Tibial nerve (tissue), 4 donors: ENCODE data around the gene ARHGEF4. TPM values are rescaled to one million over a fixed set of nuclear protein-coding genes. Genes with fewer than 3 reads are reported as not detected.

Experiments
- DNase-seq, 2 donors: peaks; one replicate each; pipeline ENCODE4 v3.0.0-alpha.2; 2019; ENCODE audit warnings: low spot score in 2 of 2
- H3K27ac ChIP-seq, 4 donors: fragments of 200-600 bp; sonication (generic) in 3 of 4; one replicate each; pipeline ENCODE4 v1.5.1; 2017 to 2019; ENCODE audit warnings: mild to moderate bottlenecking in 1 of 4
- H3K27me3 ChIP-seq, 2 donors: fragments of 200-600 bp; sonication (generic) in 1 of 2; one replicate each; pipeline versions ENCODE4 v1.5.1 to v1.6.0; 2017 to 2019
- H3K36me3 ChIP-seq, 3 donors: fragments of 200-600 bp; sonication (generic); one replicate each; pipeline ENCODE4 v1.5.1; 2018 to 2019
- H3K4me1 ChIP-seq, 4 donors: fragments of 200-600 bp; sonication (generic) in 3 of 4; one replicate each; pipeline ENCODE4 v1.5.1; 2017 to 2019
- H3K4me3 ChIP-seq, 4 donors: fragments of 200-600 bp; sonication (generic) in 3 of 4; one replicate each; pipeline ENCODE4 v1.5.1; 2017 to 2019; ENCODE audit warnings: mild to moderate bottlenecking in 1 of 4, moderate library complexity in 1 of 4
- H3K9me3 ChIP-seq, 4 donors: fragments of 200-600 bp; sonication (generic) in 3 of 4; one replicate each; pipeline ENCODE4 v1.5.1; 2017 to 2019
- CTCF ChIP-seq, 5 experiments: fragments of 200-600 bp in 3 of 5; fragments of 450-650 bp in 2 of 5; sonication (generic) in 3 of 5; IDR thresholded peaks; one replicate each; pipeline ENCODE4 v1.5.1; 2016 to 2019; ENCODE audit warnings: antibody characterized with exemption in 5 of 5, mild to moderate bottlenecking in 3 of 5, moderate library complexity in 2 of 5
- EP300 ChIP-seq, 2 donors: sonication (generic); formaldehyde crosslinking; IDR thresholded peaks; one replicate each; pipeline ENCODE4 v1.6.1; 2017; ENCODE audit warnings: antibody characterized with exemption in 2 of 2, mild to moderate bottlenecking in 1 of 2
- POLR2A ChIP-seq, 2 donors: fragments of 450-650 bp; IDR thresholded peaks; one replicate each; pipeline ENCODE4 v1.6.1; 2017; ENCODE audit warnings: antibody characterized with exemption in 2 of 2, mild to moderate bottlenecking in 2 of 2, moderate library complexity in 2 of 2
- WGBS, 2 donors: methylation state at CpG; one replicate each; pipeline ENCODE4 v1.1.5; 2018; 5-methylcytosine and 5-hydroxymethylcytosine counted together
- total RNA-seq, 4 donors: library from RNA; depleted of rRNA; stranded (reverse); fragments of >200 nt; gene quantifications; one replicate each; pipeline ENCODE4 v1.1.0, GENCODE V29; 2016

ARHGEF4 gene
- total RNA-seq, 4 donors from 2014 or later = 16.3 to 50.7 (median 23.3) TPM

GRCh38 chr2:130852521-130853115 lies 15.9 kb downstream of the ARHGEF4 start:
- WGBS, 2 donors = 84 to 91% methylated on average over 14 to 18 of the region's 18 CpGs
- Histone ChIP-seq H3K27me3 (no peaks in the 10 kb centered on the region), H3K36me3 (no peaks in the 10 kb centered on the region), H3K9me3 (no peaks in the 10 kb centered on the region), H3K4me1 (no peaks in the 10 kb centered on the region), H3K4me3 (no peak overlapping the region), H3K27ac (no peak overlapping the region)
- TF ChIP-seq EP300 (IDR thresholded peaks at IDR 0.05) (no peak), CTCF (IDR thresholded peaks at IDR 0.05) (no peak), POLR2A (IDR thresholded peaks at IDR 0.05) (no peak)
- no peak for DNase-seq

GRCh38 chr2:130853391-130853790 lies 16.7 kb downstream of the ARHGEF4 start:
- Histone ChIP-seq H3K9me3 (no peaks in the 10 kb centered on the region), H3K4me3 (no peak overlapping the region), H3K4me1 (no peaks in the 10 kb centered on the region), H3K27me3 (no peaks in the 10 kb centered on the region), H3K27ac (no peak overlapping the region), H3K36me3 (no peaks in the 10 kb centered on the region)
- DNase-seq = no peak
- 79 to 89% methylated on average over 8 of the region's 8 CpGs for WGBS, 2 donors
- TF ChIP-seq POLR2A (IDR thresholded peaks at IDR 0.05) (no peak), EP300 (IDR thresholded peaks at IDR 0.05) (no peak), CTCF (IDR thresholded peaks at IDR 0.05) (no peak)

- Histone ChIP-seq H3K27me3 (no peaks in the 10 kb centered on the region), H3K27ac (no peak overlapping the region), H3K4me1 (no peaks in the 10 kb centered on the region), H3K36me3 (no peaks in the 10 kb centered on the region), H3K4me3 (no peak overlapping the region), H3K9me3 (no peaks in the 10 kb centered on the region)
- 80 to 89% methylated on average over 4 to 5 of the region's 5 CpGs for WGBS, 2 donors
- no peak for DNase-seq
- TF ChIP-seq EP300 (IDR thresholded peaks at IDR 0.05) (no peak), CTCF (IDR thresholded peaks at IDR 0.05) (no peak), POLR2A (IDR thresholded peaks at IDR 0.05) (no peak)
Observed at GRCh38 chr2:130854301-130854700, 17.6 kb downstream of the ARHGEF4 start.

GRCh38 chr2:130864830-130865800 lies 28.4 kb downstream of the ARHGEF4 start:
- WGBS, 2 donors = 55 to 60% methylated on average over 17 of the region's 17 CpGs
- H3K4me1 ChIP-seq = peaks cover 0 to 5% (median 0%) of the 10 kb centered on the region in 4 donors
- no peak for DNase-seq

More at GRCh38 chr2:130864830-130865800, 28.4 kb downstream of the ARHGEF4 start:
- no peak overlapping the region for H3K4me3 ChIP-seq
- H3K36me3 ChIP-seq = no peaks in the 10 kb centered on the region
- TF ChIP-seq CTCF (IDR thresholded peaks at IDR 0.05) = no peak
- TF ChIP-seq EP300 (IDR thresholded peaks at IDR 0.05) = no peak
- TF ChIP-seq POLR2A (IDR thresholded peaks at IDR 0.05) = no peak
- H3K9me3 ChIP-seq = no peaks in the 10 kb centered on the region
- H3K27me3 ChIP-seq = no peaks in the 10 kb centered on the region
- no peak overlapping the region for H3K27ac ChIP-seq
